Left renal pelvis (tissue), 4 donors: ENCODE measurements around the gene ANKRD35. TPM values are rescaled to one million over a fixed set of nuclear protein-coding genes. Genes with fewer than 3 reads are reported as not detected.
A peak's percentile ranks its signal among the peaks of the same experiment; 100 is the strongest.

Source experiments
- DNase-seq, 4 donors: peaks; one replicate each; pipeline ENCODE4 v3.0.0-alpha.2; 2013; ENCODE audit warnings: low read depth in 4 of 4, low spot score in 3 of 4
- polyA plus RNA-seq, 4 donors: library from polyadenylated mRNA; unstranded; fragments of 120-200 nt; gene quantifications; one replicate each; pipeline ENCODE4 v1.2.1, GENCODE V29; 2013; ENCODE audit not compliant: insufficient read length in 4 of 4

Gene ANKRD35
- polyA plus RNA-seq, 4 donors = 2.0 to 4.9 (median 2.4) TPM

GRCh38 chr1:145898756-145899155 lies 13.1 kb upstream of the ANKRD35 start:
- DNase-seq = no peak

GRCh38 chr1:145897969-145898368 lies 12.3 kb upstream of the ANKRD35 start:
- no peak for DNase-seq

- no peak for DNase-seq
Measured at GRCh38 chr1:145895471-145895870, 9.8 kb upstream of the ANKRD35 start.

GRCh38 chr1:145893306-145894055 lies 7.8 kb upstream of the ANKRD35 start:
- no peak for DNase-seq

- DNase-seq = no peak
Measured at GRCh38 chr1:145892486-145893087, 6.9 kb upstream of the ANKRD35 start.

GRCh38 chr1:145891587-145892485 lies 6.2 kb upstream of the ANKRD35 start:
- peak; percentile 82 to 92 (median 88) for DNase-seq

- no peak for DNase-seq
Measured at GRCh38 chr1:145891143-145891542, 5.5 kb upstream of the ANKRD35 start.

- no peak for DNase-seq
Measured at GRCh38 chr1:145889722-145890121, 4.1 kb upstream of the ANKRD35 start.

GRCh38 chr1:145887631-145888030 lies 2.0 kb upstream of the ANKRD35 start:
- no peak for DNase-seq

- DNase-seq = no peak
Measured at GRCh38 chr1:145886816-145887215, 1.1 kb upstream of the ANKRD35 start.

- no peak for DNase-seq
Measured at GRCh38 chr1:145886390-145886789, 724 bp upstream of the ANKRD35 start.

- no peak for DNase-seq
Measured at GRCh38 chr1:145884675-145885074, 991 bp downstream of the ANKRD35 start.

- DNase-seq = no peak
Measured at GRCh38 chr1:145879775-145880174, 5.9 kb downstream of the ANKRD35 start.

- no peak for DNase-seq
Measured at GRCh38 chr1:145878724-145879123, 6.9 kb downstream of the ANKRD35 start.

GRCh38 chr1:145877923-145878486 lies 7.7 kb downstream of the ANKRD35 start:
- DNase-seq = no peak

GRCh38 chr1:145874646-145875045 lies 11.0 kb downstream of the ANKRD35 start:
- DNase-seq = no peak

- DNase-seq = peak in 1 of 4 donors; percentile 29
Measured at GRCh38 chr1:145871994-145872924, 13.4 kb downstream of the ANKRD35 start.

GRCh38 chr1:145868232-145868631 lies 17.4 kb downstream of the ANKRD35 start:
- DNase-seq = no peak

GRCh38 chr1:145863282-145864018 lies 22.2 kb downstream of the ANKRD35 start:
- DNase-seq = no peak
